Mesenchymal stem cell (in vitro differentiated cells and primary cell): ENCODE data around the gene BAZ1B.
A peak's percentile ranks its signal among the peaks of the same experiment; 100 is the strongest.
"Not testable (repeated sequence)": the region's sequence is repeated elsewhere in the genome, so short reads cannot be mapped to it uniquely, and the experiment has no call there.

Experiments used
- DNase-seq: peaks from one replicate; pipeline ENCODE4 v3.0.0-alpha.2; 2013
- H2AFZ ChIP-seq: one replicate; pipeline ENCODE4 v1.6.1; 2013; ENCODE audit warnings: low read depth, mild to moderate bottlenecking, control low read depth, inconsistent platforms, low read length, moderate library complexity
- H2AK5ac ChIP-seq: 2 replicates; pipeline ENCODE4 v1.6.1; 2013; ENCODE audit warnings: low read length, moderate library complexity, mild to moderate bottlenecking, inconsistent platforms; ENCODE audit not compliant: severe bottlenecking
- H2BK120ac ChIP-seq: one replicate; pipeline ENCODE4 v1.6.1; 2013; ENCODE audit warnings: low read depth, mild to moderate bottlenecking, inconsistent platforms, low read length, moderate library complexity
- H2BK12ac ChIP-seq, 2 experiments: one replicate each; pipeline ENCODE4 v1.6.1; 2013; ENCODE audit warnings: inconsistent platforms in 2 of 2, low read length in 2 of 2, mild to moderate bottlenecking in 2 of 2, moderate library complexity in 2 of 2, control low read depth in 1 of 2
- H2BK15ac ChIP-seq: one replicate; pipeline ENCODE4 v1.6.1; 2013; ENCODE audit warnings: mild to moderate bottlenecking, low read depth, inconsistent platforms; ENCODE audit not compliant: poor library complexity, severe bottlenecking
- H2BK5ac ChIP-seq: 2 replicates; pipeline ENCODE4 v1.6.1; 2013; ENCODE audit warnings: low read depth, mild to moderate bottlenecking, low read length, control low read depth, inconsistent platforms; ENCODE audit not compliant: poor library complexity, severe bottlenecking
- H3K14ac ChIP-seq, 2 experiments: one replicate each; pipeline ENCODE4 v1.6.1; 2013; ENCODE audit warnings: inconsistent platforms in 2 of 2, low read length in 2 of 2, control low read depth in 1 of 2, mild to moderate bottlenecking in 1 of 2, moderate library complexity in 1 of 2
- H3K18ac ChIP-seq, 2 experiments: one replicate each; pipeline ENCODE4 v1.6.1; 2013; ENCODE audit warnings: inconsistent platforms in 2 of 2, low read length in 2 of 2, control low read depth in 1 of 2, low read depth in 1 of 2, mild to moderate bottlenecking in 1 of 2
- H3K23ac ChIP-seq, 2 experiments: one replicate each; pipeline ENCODE4 v1.6.1; 2013; ENCODE audit warnings: inconsistent platforms in 2 of 2, low read length in 2 of 2, mild to moderate bottlenecking in 2 of 2, moderate library complexity in 2 of 2, control low read depth in 1 of 2
- H3K27ac ChIP-seq: 2 replicates; pipeline ENCODE4 v1.5.1; 2013; ENCODE audit warnings: mild to moderate bottlenecking, moderate library complexity, low read length, control low read depth, inconsistent platforms; ENCODE audit not compliant: poor library complexity, severe bottlenecking
- H3K27me3 ChIP-seq, 2 experiments: 2 replicates each; pipeline versions ENCODE4 v1.6.1 to v1.7.0; 2013; ENCODE audit warnings: low read length in 2 of 2, mild to moderate bottlenecking in 2 of 2, moderate library complexity in 2 of 2, control low read depth in 1 of 2, inconsistent platforms in 1 of 2; ENCODE audit not compliant: control insufficient read depth in 1 of 2, insufficient read depth in 1 of 2
- H3K36me3 ChIP-seq, 2 experiments: 2 replicates each; pipeline versions ENCODE4 v1.6.1 to v1.7.0; 2013; ENCODE audit warnings: low read length in 2 of 2, control low read depth in 1 of 2, inconsistent platforms in 1 of 2, low read depth in 1 of 2, mild to moderate bottlenecking in 1 of 2; ENCODE audit not compliant: insufficient read depth in 2 of 2, control insufficient read depth in 1 of 2
- H3K4ac ChIP-seq, 2 experiments: one replicate each; pipeline ENCODE4 v1.6.1; 2013; ENCODE audit warnings: inconsistent platforms in 2 of 2, low read length in 2 of 2, mild to moderate bottlenecking in 2 of 2, moderate library complexity in 2 of 2, control low read depth in 1 of 2, low read depth in 1 of 2
- H3K4me1 ChIP-seq: 2 replicates; pipeline ENCODE4 v1.6.1; 2013; ENCODE audit warnings: low read depth, low read length, control low read depth; ENCODE audit not compliant: control insufficient read depth, insufficient read depth
- H3K4me2 ChIP-seq: 2 replicates; pipeline ENCODE4 v1.6.1; 2013; ENCODE audit warnings: low read length, mild to moderate bottlenecking, inconsistent platforms; ENCODE audit not compliant: poor library complexity, severe bottlenecking
- H3K4me3 ChIP-seq, 2 experiments: 2 replicates each; pipeline versions ENCODE4 v1.5.1 to v1.7.0; 2013; ENCODE audit warnings: low read length in 2 of 2, mild to moderate bottlenecking in 2 of 2, control low read depth in 1 of 2, low read depth in 1 of 2; ENCODE audit not compliant: insufficient read depth in 1 of 2
- H3K79me1 ChIP-seq: replicated peaks from 2 replicates; pipeline ENCODE4 v1.6.1; 2013; ENCODE audit warnings: mild to moderate bottlenecking, control low read depth, low read length, inconsistent platforms; ENCODE audit not compliant: poor library complexity, severe bottlenecking
- H3K9ac ChIP-seq: 2 replicates; pipeline ENCODE4 v1.7.0; 2013; ENCODE audit warnings: mild to moderate bottlenecking, low read length, moderate library complexity
- H3K9me3 ChIP-seq: 2 replicates; pipeline ENCODE4 v1.7.0; 2013; ENCODE audit warnings: mild to moderate bottlenecking, low read length; ENCODE audit not compliant: control insufficient read depth
- H4K8ac ChIP-seq: one replicate; pipeline ENCODE4 v1.6.1; 2013; ENCODE audit warnings: inconsistent platforms, mild to moderate bottlenecking, low read length, moderate library complexity
- H4K91ac ChIP-seq: one replicate; pipeline ENCODE4 v1.6.1; 2013; ENCODE audit warnings: mild to moderate bottlenecking, low read length, inconsistent platforms
- WGBS: methylation state at CpG from one replicate; pipeline ENCODE4 v1.1.7; 2013; ENCODE audit warnings: mixed read lengths; 5-methylcytosine and 5-hydroxymethylcytosine counted together

BAZ1B gene

GRCh38 chr7:73483171-73483570 is 38.9 kb downstream of the BAZ1B start:
- no peak overlapping the region for H2BK5ac ChIP-seq
- peaks cover 3% of the 10 kb centered on the region for H3K4me1 ChIP-seq
- H3K4me3 ChIP-seq: no peak overlapping the region
- peaks cover 33 to 75% of the 10 kb centered on the region in 2 experiments for H3K36me3 ChIP-seq
- H3K4ac ChIP-seq: no peak overlapping the region
- no peak overlapping the region for H3K23ac ChIP-seq
- H3K27me3 ChIP-seq: no peaks in the 10 kb centered on the region
- no peak overlapping the region for H3K14ac ChIP-seq
- peak overlapping the region; percentile 31 for H3K27ac ChIP-seq
- H3K9ac ChIP-seq: no peak overlapping the region
- H2BK120ac ChIP-seq: no peak overlapping the region
- H2AFZ ChIP-seq: no peak overlapping the region
- H3K9me3 ChIP-seq: no peaks in the 10 kb centered on the region
- H4K8ac ChIP-seq: no peak overlapping the region
- no peak overlapping the region for H4K91ac ChIP-seq
- no peak overlapping the region for H2BK15ac ChIP-seq
- no peak for DNase-seq
- WGBS: no CpG with 5 or more reads among the region's 1 CpG
- no peak overlapping the region for H3K4me2 ChIP-seq
- H3K18ac ChIP-seq: no peak overlapping the region
- peaks cover 11% of the 10 kb centered on the region for H3K79me1 ChIP-seq
- H2AK5ac ChIP-seq: no peak overlapping the region
- H2BK12ac ChIP-seq: no peak overlapping the region

GRCh38 chr7:73482746-73483145 is 39.3 kb downstream of the BAZ1B start:
- no peaks in the 10 kb centered on the region for H3K27me3 ChIP-seq
- peaks cover 14% of the 10 kb centered on the region for H3K79me1 ChIP-seq
- H3K4me2 ChIP-seq: no peak overlapping the region
- peaks cover 3% of the 10 kb centered on the region for H3K4me1 ChIP-seq
- 91% methylated on average over 4 of the region's 5 CpGs for WGBS
- peak overlapping the region; percentile 31 for H3K27ac ChIP-seq
- H3K4me3 ChIP-seq: no peak overlapping the region
- H3K9ac ChIP-seq: no peak overlapping the region
- DNase-seq: no peak
- H3K4ac ChIP-seq: no peak overlapping the region
- H2BK5ac ChIP-seq: no peak overlapping the region
- no peak overlapping the region for H2AFZ ChIP-seq
- H2BK120ac ChIP-seq: no peak overlapping the region
- no peaks in the 10 kb centered on the region for H3K9me3 ChIP-seq
- H4K8ac ChIP-seq: no peak overlapping the region
- no peak overlapping the region for H2BK15ac ChIP-seq
- no peak overlapping the region for H4K91ac ChIP-seq
- no peak overlapping the region for H3K23ac ChIP-seq
- H3K36me3 ChIP-seq: peaks cover 37 to 75% of the 10 kb centered on the region in 2 experiments
- H2BK12ac ChIP-seq: no peak overlapping the region
- H3K18ac ChIP-seq: no peak overlapping the region
- H3K14ac ChIP-seq: no peak overlapping the region
- no peak overlapping the region for H2AK5ac ChIP-seq

GRCh38 chr7:73481521-73481920 is 40.6 kb downstream of the BAZ1B start:
- 98% methylated on average over 12 of the region's 12 CpGs for WGBS
- H3K4me2 ChIP-seq, H3K4ac ChIP-seq: not testable (repeated sequence)

GRCh38 chr7:73478549-73478948 is 43.5 kb downstream of the BAZ1B start:
- H2BK5ac ChIP-seq: no peak overlapping the region
- no peak overlapping the region for H2BK120ac ChIP-seq
- peaks cover 18% of the 10 kb centered on the region for H3K79me1 ChIP-seq
- H3K9ac ChIP-seq: no peak overlapping the region
- H3K4me2 ChIP-seq: no peak overlapping the region
- H3K27me3 ChIP-seq: no peaks in the 10 kb centered on the region
- H4K8ac ChIP-seq: no peak overlapping the region
- no peak overlapping the region for H4K91ac ChIP-seq
- no peak overlapping the region for H3K18ac ChIP-seq
- no peak for DNase-seq
- no peak overlapping the region for H3K23ac ChIP-seq
- H2AFZ ChIP-seq: no peak overlapping the region
- no peak overlapping the region for H2BK12ac ChIP-seq
- no peak overlapping the region for H2AK5ac ChIP-seq
- peaks cover 37 to 81% of the 10 kb centered on the region in 2 experiments for H3K36me3 ChIP-seq
- peaks cover 3% of the 10 kb centered on the region for H3K4me1 ChIP-seq
- H3K9me3 ChIP-seq: no peaks in the 10 kb centered on the region
- no peak overlapping the region for H3K27ac ChIP-seq
- no peak overlapping the region for H3K14ac ChIP-seq
- H2BK15ac ChIP-seq: no peak overlapping the region
- no peak overlapping the region for H3K4me3 ChIP-seq
- H3K4ac ChIP-seq: no peak overlapping the region

More at GRCh38 chr7:73481521-73481920, 40.6 kb downstream of the BAZ1B start:
- not testable (repeated sequence) for H3K14ac ChIP-seq, H3K23ac ChIP-seq, H2AK5ac ChIP-seq, DNase-seq, H3K4me3 ChIP-seq, H2BK12ac ChIP-seq, H3K9ac ChIP-seq, H3K27ac ChIP-seq, H3K18ac ChIP-seq, H2BK120ac ChIP-seq, H3K27me3 ChIP-seq, H3K4me1 ChIP-seq, H4K91ac ChIP-seq, H2AFZ ChIP-seq, H3K9me3 ChIP-seq, H4K8ac ChIP-seq, H2BK15ac ChIP-seq, H2BK5ac ChIP-seq
- peaks cover 18% of the 10 kb centered on the region for H3K79me1 ChIP-seq
- peaks cover 43 to 75% of the 10 kb centered on the region in 2 experiments for H3K36me3 ChIP-seq
